ENCODE measurements around the gene BACE2.
"Not testable (repeated sequence)": the region's sequence is repeated elsewhere in the genome, so short reads cannot be mapped to it uniquely, and the experiment has no call there.

The BACE2 gene

DNA sequence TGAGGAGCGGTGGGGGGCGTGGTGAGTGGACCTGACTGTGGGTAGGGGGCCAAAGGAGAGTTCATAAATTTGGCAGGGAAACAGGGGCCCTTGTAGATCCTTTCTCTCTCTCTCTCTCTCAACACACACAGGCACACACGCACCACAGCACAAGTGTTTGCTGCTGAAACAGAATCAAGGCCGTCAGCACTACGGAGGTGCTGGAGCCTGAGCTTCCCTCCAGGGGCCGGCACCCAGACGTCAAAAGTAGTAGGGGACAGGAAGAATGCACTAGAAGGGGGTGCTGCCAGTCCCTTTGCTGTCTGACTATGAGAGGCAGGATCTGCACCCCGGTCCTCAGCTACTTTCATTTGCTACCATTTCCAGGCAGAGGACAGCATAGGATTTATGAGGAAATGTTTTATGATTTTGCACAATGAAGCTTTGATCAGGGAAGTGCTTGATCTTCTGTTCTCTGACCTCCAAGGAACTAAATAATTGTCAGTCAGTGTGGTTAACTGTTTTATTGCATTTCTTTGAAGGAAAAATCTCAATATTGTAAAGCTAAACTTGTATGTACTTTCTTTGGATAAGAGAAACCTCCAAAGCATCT is 74.4 kb downstream of the BACE2 start:
- DNase-seq = no peak

DNA sequence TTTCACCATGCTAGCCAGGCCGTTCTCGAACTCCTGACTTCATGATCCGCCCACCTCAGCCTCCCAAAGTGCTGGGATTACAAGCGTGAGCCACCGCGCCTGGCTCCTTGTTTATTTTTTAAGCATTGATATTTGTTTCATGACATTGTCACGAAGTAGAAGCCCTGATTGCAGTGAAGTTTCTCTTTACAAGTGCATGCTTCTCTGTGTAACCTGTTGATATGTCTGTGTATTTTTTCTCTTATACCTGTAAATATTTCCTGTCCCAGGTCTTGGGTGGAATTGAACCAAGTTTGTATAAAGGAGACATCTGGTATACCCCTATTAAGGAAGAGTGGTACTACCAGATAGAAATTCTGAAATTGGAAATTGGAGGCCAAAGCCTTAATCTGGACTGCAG is 75.1 kb downstream of the BACE2 start:
- no peak for DNase-seq

DNA sequence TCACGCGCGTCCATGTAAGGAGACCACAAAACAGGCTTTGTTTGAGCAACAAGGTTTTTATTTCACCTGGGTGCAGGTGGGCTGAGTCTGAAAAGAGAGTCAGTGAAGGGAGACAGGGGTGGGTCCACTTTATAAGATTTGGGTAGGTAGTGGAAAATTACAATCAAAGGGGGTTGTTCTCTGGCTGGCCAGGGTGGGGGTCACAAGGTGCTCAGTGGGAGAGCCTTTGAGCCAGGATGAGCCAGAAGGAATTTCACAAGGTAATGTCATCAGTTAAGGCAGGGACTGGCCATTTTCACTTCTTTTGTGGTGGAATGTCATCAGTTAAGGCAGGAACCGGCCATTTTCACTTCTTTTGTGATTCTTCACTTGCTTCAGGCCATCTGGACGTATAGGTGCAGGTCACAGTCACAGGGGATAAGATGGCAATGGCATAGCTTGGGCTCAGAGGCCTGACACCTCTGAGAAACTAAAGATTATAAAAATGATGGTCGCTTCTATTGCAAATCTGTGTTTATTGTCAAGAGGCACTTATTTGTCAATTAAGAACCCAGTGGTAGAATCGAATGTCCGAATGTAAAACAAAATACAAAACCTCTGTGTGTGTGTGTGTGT is 76.4 kb downstream of the BACE2 start:
- DNase-seq = not testable (repeated sequence)

DNA sequence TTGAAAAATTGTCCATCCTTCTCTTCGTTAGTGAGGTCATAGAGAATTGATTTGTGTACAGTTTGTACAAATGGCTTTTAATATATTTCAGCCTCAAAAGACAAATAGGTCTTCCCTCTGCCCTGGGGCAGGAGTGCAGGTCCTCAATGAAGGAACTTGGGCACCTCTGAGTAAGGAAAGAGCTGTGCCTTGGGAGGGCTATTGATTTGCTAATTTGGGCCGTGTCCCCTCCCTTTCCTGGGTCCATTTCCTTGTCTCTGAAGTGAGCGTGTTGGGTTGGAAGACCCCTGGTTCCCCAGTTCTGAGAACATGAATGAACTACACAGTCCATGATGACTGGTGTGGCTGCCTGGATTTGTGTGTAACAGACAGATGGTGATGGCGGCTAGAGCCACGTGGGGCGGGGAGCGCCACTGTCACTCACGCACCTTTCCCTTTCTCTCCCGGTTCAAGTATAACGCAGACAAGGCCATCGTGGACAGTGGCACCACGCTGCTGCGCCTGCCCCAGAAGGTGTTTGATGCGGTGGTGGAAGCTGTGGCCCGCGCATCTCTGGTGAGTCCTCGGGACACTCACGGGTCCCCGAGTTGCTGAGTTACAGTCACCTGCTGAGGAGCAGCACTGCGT is 77.7 kb downstream of the BACE2 start:
- DNase-seq = no peak

DNA sequence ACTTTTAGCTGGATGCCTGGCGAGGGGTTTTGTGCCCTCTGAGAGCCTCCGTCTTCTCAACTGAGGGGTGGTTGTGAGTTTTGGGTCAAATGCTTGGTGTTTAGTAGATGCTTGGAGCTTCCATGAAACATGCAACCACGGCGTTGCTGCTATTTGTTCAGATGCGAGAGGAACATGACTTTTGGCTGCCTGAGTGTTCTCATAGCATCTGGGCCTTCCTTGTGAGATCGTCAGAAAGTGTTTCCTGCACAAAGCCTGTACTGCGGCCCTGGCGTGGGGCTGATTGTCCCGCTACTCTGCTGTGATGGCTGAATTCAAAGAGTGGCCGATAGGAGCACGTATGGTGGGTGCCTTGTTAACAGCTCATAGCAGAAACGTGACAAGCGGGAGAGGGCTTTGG is 78.8 kb downstream of the BACE2 start:
- DNase-seq = no peak

DNA sequence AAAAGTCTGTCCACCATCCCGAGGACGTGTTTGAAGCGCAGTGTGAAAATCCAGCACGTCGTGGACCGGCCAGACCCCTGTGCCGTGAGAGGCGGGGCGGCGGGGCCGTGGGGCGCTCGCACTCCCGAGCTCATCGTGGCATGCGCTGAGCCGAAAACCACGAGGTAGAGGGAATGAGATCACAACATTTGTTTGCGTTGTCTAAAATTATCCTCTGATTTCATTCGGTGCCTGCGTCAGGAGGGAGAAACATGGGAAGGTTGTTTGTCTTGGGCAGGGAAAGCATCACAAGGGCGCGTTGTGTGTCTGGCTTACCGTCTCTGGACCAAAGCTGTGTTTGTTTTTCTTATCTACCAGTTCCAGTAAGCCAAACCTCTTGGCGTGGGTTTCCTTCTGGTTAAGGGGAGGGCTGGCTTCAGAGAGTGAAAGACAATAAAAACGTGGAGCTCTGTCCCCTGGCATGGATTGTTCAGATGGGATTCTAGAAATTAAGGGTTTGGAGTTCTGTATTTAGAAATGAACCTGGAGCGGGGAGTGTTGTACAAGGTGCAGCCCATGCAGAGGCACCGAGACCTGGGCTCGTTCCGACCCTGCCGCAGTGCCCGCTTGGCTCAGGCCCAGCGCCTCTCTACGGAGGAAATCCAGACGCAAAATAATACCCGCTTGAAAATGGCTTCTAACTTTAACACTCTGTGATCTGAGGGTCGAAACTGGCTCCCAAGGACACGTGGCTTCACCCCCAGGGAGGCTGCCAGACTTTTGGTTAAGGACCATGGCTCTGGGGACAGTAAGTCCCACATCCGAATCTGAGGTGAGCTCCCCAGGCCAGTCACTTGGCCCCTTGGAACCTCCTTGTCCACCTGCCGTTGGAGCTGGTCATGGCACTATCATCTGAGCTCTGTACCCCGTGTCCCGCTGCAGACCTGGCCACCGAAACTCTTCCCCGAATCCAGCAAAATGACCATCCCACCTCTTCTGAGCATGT is 79.9 kb downstream of the BACE2 start:
- no peak for DNase-seq

DNA sequence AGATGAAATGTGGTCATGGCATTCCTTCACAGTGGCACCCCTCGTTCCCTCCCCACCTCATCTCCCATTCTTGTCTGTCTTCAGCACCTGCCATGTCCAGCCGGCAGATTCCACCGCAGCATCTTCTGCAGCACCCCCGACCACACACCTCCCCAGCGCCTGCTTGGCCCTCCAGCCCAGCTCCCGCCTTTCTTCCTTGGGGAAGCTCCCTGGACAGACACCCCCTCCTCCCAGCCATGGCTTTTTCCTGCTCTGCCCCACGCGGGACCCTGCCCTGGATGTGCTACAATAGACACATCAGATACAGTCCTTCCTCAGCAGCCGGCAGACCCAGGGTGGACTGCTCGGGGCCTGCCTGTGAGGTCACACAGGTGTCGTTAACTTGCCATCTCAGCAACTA is 81.5 kb downstream of the BACE2 start:
- DNase-seq = no peak

DNA sequence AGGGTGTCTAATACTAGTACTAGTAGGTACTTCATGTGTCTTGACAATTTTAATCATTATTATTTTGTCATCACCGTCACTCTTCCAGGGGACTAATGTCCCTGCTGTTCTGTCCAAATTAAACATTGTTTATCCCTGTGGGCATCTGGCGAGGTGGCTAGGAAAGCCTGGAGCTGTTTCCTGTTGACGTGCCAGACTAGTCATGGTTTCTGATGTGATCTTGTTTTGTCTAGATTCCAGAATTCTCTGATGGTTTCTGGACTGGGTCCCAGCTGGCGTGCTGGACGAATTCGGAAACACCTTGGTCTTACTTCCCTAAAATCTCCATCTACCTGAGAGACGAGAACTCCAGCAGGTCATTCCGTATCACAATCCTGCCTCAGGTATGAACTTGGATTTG is 82.6 kb downstream of the BACE2 start:
- no peak for DNase-seq

DNA sequence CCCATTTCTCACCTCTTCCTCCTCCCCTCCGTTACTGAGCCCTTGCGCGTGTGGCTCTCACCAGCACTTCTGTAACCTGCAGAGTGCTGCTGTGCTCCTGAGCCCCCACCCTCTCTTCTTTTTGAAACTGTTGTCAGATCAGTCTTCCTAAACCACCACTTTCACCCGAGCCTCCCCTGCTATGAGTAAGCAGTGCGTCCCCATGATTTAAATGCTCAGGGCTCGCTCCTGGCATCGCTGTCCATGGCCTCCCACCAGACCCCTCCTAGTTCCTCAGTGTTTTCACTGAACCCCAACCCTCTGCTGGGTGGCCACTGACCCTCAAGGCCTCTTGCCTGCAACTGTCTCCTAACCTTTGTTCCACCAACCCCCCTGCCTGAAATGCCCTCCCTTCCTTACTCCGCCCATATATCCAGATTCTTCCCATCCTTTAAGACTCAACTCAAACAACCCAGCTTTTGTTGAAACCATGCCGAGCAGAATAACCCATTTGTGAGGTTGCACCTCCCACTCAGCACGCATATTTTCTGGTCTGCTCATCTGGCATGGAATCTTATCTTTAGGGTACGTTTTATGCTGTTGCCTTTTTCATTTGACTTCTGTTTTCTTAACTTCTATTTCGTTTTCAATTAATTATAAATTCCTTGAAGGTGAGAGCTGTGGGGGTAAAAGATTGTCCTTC is 84.1 kb downstream of the BACE2 start:
- no peak for DNase-seq

DNA sequence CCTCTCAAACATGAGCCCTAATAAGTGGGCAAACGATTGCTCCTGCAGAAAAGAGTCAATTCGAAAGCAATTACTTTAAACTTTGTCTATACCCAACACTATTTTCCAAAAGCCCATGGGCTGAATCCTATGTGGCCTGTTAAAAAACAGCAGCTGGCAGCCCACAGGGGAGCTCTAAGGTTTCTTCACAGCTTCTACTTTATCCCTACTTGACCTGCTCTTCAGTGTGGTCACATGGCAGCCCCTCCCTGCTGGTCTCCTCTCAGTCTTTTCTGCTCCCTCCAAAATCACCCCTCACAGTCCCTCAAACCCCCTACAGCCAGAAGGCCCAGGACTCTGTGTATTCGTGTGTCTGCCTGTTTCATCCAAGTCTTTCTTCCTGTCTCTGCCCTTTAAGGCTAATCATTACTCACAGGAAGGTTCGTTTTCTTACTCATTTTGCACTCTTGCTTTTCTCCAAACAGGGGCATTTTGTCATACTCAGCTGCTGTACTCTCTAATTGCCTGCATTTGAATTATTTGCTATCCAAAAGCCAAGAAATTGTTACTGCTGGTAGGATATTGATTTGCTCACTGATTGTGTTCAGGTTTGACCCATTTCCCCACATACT is 86.2 kb downstream of the BACE2 start:
- no peak for DNase-seq

DNA sequence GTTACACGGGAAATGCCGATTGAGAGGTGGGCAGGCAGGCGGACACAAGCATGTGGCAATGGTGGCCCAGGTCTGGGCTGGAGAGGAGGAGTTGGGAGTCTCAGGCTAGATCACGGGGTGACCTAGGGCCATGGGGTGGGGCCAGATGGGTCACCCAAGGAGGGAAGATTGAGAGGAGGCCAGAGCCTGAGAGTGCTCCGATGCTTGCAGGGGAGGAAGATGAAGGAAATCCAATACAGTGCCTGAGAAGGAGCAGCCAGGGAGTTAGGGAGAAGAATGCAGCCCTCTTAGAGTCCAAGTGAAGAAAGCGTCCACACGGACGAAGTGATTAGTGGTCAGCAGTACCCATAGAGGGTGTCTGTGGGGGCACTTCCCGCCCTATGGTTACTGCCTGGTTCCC is 87.2 kb downstream of the BACE2 start:
- DNase-seq = no peak

DNA sequence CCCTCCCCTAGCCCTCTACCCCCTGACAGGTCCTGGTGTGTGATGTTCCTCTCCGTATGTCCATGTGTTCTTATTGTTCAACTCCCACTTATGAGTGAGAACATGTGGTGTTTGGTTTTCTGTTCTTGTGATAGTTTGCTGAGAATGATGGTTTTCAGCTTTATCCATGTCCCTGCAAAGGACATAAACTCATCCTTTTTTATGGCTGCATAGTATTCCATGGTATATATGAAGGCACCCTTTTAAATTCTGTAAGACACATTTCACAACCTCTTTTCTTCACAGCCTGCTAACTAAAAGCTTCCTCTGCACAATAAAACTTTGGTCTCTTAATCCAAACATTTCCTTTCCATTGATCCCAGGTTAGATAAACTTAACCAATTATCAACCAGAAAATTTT is 88.3 kb downstream of the BACE2 start:
- not testable (repeated sequence) for DNase-seq

DNA sequence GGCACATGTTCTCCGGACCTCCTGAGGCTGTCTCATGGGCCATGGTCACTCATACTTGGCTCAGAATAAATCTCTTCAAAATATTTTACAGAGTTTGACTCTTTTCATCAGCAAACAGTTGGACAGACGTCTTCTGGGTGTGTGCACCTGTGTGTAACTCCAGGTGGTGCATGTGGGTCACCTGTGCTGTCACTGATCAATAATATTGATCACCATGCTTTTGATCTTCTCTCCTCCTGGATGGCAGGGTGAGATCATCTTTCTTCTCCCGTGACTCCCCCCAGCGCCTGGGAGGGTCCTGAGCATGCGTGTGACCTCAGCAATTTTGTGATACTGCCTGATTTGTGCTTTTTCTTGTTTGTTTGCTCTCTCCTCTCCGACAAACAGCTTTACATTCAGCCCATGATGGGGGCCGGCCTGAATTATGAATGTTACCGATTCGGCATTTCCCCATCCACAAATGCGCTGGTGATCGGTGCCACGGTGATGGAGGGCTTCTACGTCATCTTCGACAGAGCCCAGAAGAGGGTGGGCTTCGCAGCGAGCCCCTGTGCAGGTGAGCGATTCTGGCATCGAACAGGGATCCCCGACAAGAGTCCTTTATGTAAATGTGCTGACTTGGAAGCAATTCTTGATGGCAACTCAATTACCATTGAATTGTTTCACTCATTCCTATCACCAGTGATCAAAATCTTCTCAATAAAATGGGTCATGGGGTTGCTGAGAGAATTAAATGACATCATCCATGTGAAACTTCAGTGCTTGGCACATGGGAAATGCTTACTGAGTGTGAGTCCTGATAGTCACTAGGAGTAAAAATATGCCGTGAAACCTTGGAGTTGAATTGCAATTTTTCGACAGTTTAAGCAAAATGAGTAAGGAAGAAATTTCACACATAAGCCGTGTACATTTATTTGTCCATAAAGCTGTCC is 89.1 kb downstream of the BACE2 start:
- DNase-seq = no peak

DNA sequence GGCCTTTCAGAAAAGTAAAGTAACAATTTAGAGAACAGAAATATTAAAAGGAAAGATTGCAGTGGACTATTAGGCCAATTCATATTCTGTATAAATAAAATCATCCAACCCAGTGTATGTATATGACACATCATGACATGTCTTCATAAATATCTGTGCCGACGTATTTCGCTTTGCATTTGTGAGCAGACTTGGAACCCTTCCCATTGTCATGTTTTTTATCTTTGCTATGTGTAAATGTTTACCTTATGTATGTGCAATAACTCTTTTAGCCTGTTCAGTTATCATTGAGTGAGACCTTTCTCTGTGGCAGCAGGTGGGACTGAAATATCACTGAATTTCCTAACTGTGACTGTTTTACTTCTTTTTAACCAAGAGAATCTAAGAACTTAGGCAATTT is 90.7 kb downstream of the BACE2 start:
- no peak for DNase-seq

DNA sequence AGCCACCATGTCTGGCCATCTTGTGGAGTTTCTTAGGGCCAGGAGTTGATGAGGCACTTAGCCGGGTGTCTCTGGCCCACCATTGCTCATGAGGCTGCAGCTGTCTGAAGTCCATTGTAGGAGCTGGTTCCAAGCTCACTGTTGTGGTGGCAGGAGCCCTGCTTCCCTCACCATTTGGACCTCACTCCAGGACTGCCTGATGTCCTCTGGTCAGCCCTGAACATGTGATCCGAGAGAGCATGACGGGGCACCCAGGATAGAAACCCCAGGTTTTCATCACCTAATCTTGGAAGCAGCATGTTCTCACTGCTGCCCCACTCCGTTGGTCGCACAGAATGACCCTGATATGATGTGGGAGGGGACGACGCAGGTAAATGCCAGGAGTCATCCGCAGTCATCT is 92.5 kb downstream of the BACE2 start:
- no peak for DNase-seq

DNA sequence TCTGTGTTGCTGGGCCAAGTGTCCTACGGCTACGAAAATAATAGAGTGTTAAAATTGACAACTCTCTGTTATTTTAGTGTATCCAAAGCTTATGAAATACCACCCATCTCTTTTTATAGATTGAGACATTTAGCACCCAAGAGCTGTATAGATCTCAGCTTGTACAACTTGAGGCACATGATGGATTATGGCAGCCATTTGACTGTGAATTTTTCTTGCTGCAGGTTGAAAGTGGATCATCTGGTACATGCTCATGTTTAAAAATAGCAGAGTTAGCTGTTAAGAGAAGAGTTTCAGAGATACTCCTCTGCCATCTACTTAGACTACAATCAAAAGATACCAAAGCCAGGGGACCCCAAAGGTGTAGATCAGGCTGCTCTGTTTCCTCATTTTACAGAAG is 99.4 kb downstream of the BACE2 start:
- no peak for DNase-seq

DNA sequence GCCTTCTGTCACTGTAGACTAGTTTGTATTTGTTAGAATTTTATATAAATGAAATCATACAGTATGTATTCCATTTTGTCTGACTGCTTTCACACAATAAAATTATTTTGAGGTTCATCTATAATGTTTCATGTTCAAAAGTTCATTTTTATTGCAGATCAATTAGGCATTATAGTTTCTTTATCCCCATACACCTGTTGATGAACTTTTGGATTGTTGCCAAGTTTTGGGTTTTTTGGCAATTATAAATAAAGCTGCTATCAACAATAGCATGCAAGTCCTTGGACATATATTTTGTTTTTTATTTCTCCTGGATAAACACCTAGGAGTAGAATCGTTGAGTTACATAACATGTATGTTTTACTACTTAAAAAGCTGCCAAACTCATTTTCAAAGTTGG is 101.6 kb downstream of the BACE2 start:
- no peak for DNase-seq

DNA sequence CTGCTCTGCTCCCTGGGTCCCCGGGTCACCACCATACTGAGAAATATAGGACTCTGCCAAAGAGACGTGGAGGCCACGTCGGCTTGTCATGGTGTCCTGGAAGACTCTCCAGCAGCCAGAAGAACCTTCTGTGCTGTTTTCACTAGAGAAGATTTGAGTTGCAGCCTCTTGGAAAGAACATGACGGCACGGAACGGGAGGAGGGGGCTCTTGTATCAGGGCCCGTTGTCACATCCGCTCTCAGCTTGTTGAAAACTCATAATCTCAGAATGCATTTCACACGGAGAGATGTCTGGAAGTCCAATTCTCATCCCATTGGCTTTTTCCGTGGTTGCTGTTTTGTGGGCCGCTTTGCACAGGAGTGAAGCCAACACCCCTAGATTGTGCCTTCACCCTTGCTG is 109.2 kb downstream of the BACE2 start:
- DNase-seq = no peak

DNA sequence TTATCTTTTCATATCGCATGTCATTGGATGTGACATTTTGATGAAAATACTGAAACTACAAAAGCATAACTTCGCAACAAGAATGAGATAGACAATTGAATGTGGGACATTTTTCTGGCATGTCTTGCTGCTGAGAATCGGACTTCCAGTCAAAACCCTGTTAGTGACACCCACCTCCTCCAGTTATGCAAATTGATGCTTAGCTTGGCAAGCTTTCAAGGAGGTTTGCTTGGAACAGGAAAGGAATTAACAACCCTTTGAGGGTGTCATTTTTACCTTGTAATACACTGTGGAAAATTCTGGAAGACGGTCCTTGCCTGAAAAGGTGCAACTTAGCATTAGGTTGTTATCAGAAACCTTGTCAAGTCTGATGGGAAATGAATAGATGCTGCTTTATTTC is 109.9 kb downstream of the BACE2 start:
- DNase-seq = no peak

DNA sequence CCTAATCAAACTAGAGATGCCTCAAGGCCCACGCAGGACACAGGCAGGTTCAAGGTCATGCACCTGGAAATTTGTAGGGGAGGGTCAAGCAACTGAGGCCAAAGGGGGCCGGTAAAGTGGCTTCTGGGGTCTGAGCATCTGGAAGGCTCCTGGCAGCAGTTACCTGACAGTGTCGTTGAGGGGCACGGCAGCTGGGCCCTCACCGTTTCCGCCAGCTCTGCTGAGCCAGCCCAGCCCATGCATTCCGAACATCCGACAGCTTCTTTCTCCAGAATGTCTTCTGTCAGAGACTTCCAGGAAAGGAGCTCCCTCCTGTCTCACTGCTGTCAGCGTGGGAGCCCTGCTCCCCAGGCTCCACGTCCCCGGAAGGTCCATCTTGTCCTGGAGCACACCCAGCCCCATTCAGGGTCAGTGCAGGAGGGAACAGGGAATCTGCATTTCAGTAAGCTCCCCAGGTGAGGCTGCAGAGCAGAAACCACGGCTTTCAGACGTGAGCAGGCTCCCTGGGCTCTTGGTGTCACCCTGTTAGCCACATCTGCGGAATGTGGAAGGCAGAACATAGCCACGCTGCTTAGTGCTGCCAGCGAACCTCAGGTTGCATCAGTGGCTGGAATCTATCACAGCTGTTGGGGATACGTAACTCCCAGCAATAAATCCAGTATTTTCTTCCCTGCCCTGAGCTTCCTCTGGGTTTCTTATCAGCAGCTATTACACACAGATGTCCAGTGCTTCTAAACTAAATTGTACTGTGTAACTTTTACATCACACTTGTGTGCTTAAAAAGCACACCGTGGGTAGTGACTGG is 112.4 kb downstream of the BACE2 start:
- no peak for DNase-seq
